Right cardiac atrium (tissue), 5 donors: ENCODE measurements around the gene RASA4B. TPM values are rescaled to one million over a fixed set of nuclear protein-coding genes. Genes with fewer than 3 reads are reported as not detected.
"Not testable (repeated sequence)": the region's sequence is repeated elsewhere in the genome, so short reads cannot be mapped to it uniquely, and the experiment has no call there.

ENCODE experiments used
- ATAC-seq, 2 donors: fragments of 200-7000 bp; cut with Tn5 transposase; one replicate each; pipeline versions ENCODE4 v1.8.0 to v1.9.1; 2020; ENCODE audit warnings: moderate library complexity in 2 of 2, mild to moderate bottlenecking in 1 of 2
- DNase-seq, 3 donors: peaks; one replicate each; pipeline ENCODE4 v3.0.0-alpha.2; 2020
- H3K27ac ChIP-seq: one replicate; pipeline ENCODE4 v1.5.1; 2013; ENCODE audit warnings: mild to moderate bottlenecking, low read length, control low read depth, moderate library complexity
- H3K27me3 ChIP-seq: one replicate; pipeline ENCODE4 v1.6.1; 2013; ENCODE audit not compliant: control insufficient read depth, insufficient read depth
- H3K4me1 ChIP-seq: one replicate; pipeline ENCODE4 v1.6.1; 2013; ENCODE audit warnings: low read length; ENCODE audit not compliant: control insufficient read depth, insufficient read depth
- H3K4me3 ChIP-seq: one replicate; pipeline ENCODE4 v1.5.1; 2013; ENCODE audit warnings: low read length, control low read depth
- H3K9me3 ChIP-seq: one replicate; pipeline ENCODE4 v1.6.1; 2013; ENCODE audit warnings: low read length; ENCODE audit not compliant: control insufficient read depth
- WGBS: extraction: QIAGEN DNeasy Blood & Tissue Kit; methylation state at CpG from one replicate; pipeline ENCODE4 v1.1.7; 2013; 5-methylcytosine and 5-hydroxymethylcytosine counted together
- intact Hi-C, 4 donors: fragments of 100-400 bp; cut with DNase I; formaldehyde crosslinking; loops; one replicate each; pipeline versions ENCODE4 v1.11.0 to v1.14.0; 2022 to 2023
- long read RNA-seq, 4 donors: library from polyadenylated mRNA; unstranded; transcript quantifications; one replicate each; pipeline ENCODE4 v2.0.0, GENCODE V29; 2020 to 2021
- polyA plus RNA-seq: library from polyadenylated mRNA; stranded (reverse); fragments of 200-250 nt; gene quantifications from one replicate; pipeline ENCODE4 v1.2.3, GENCODE V29; 2013
- total RNA-seq, 4 donors: library from RNA; stranded (reverse); fragmentation: NEBNext Ultra II Directional; extraction: Animal tissue kit (Norgen Biotek cat#: 25700); gene quantifications; one replicate each; pipeline ENCODE4 v1.2.1, GENCODE V29; 2021
- donor health status: healthy with polysubstance abuse.
- donor health status: DM: no; HTN: yes; CAD: no.
- donor health status: DM: no; HTN: no; CAD: no.
- donor health status: DM: no; HTN: yes; CAD: no; lungs with severe emphysema.
- donor health status: DM: yes; HTN: yes; CAD: no.

The RASA4B gene
- total RNA-seq (10 to 100 TPM in 2 of 4 donors, 1 to 10 TPM in 2; 3.8 to 12.8 (median 9.4) TPM), polyA plus RNA-seq (5.8 TPM)
- long read RNA-seq, donor 1, partial matches to known transcripts, result 2 of 5 reads
- long read RNA-seq, donor 1, other reads (novel, unspliced or antisense), result 2 of 5 reads
- long read RNA-seq, donor 2, partial matches to known transcripts, result 0 of 5 reads
- long read RNA-seq, donor 2, other reads (novel, unspliced or antisense), result 3 of 5 reads
- long read RNA-seq, donor 3, partial matches to known transcripts, result 1 of 6 reads
- long read RNA-seq, donor 3, other reads (novel, unspliced or antisense), result 5 of 6 reads
- long read RNA-seq, donor 4, partial matches to known transcripts, result 0 of 1 reads
- long read RNA-seq, donor 4, other reads (novel, unspliced or antisense), result 0 of 1 reads

DNA sequence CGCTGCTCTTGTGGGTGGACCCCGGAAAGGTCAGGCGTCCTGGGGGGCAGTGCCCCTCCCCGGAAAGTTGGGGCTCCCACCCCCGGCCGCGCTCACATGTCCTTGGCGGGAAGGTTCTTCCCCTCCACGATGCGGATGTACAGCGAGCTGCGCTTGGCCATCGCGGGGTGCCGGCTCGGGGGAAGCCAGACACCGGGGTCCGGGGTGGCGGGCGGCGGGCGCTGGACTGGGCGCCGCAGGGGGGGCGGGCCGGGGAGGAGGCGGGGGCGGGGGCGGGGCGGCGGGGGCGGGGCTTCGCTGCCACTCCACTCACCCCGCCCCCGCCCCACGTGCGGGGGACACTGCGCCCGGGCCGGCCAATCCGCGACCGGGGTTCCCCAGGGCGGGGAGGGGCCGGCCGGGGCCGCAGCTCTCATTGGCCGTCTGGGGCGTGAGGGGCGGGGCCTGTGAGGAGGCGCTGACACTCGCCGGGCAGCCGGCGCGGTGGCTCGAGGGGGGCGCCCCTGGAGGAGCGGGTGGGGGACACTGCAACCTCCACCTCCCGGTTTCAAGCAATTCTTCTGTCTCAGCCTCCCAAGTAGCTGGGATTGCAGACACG is at the start of gene RASA4B:
Gene RASA4B (minus strand): TSS at position 228 of the 598 bp plus-strand sequence. CDS start 67 bp downstream, at position 161.
- intact Hi-C loops, H3K27me3 ChIP-seq, H3K9me3 ChIP-seq, H3K4me1 ChIP-seq, H3K27ac ChIP-seq: not testable (repeated sequence)
- peak; percentile 96 to 97 for ATAC-seq
- 0% methylated on average over 23 of the region's 61 CpGs for WGBS
- peak in 2 of 3 donors; percentile 60 to 79 for DNase-seq
- H3K4me3 ChIP-seq, result peak within 1 kb of the TSS; percentile 44

- H3K27ac ChIP-seq, H3K9me3 ChIP-seq, H3K4me3 ChIP-seq, H3K27me3 ChIP-seq, H3K4me1 ChIP-seq, DNase-seq, intact Hi-C loops: not testable (repeated sequence)
- peak; percentile 42 to 54 for ATAC-seq
- no CpG with 5 or more reads among the region's 6 CpGs for WGBS
Observed at GRCh38 chr7:102550808-102551422, 33.3 kb upstream of the RASA4B start, which contains the start of gene SPDYE2. Gene SPDYE2 (plus strand): TSS chr7:102551226. CDS start chr7:102553256, 2,030 bp downstream.

DNA sequence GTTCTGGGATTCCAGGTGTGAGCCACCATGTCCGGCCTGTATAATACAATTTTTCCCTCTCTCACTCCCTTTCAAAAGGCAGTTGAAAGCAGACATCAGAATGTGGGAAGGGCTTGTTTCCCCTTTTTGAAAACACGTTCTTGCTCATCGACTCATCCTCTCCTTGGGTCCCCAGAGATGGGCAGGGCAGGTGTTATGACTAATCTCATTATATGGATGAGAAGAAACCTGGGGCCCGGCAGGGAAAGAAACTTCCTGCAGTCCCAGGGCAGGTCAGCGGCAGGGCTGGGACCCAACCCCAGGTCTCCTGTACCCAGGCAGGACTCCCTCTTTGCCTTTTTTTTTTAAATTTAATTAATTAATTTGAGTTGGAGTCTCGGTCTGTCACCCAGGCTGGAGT is 28.8 kb upstream of the RASA4B start:
- H3K9me3 ChIP-seq, DNase-seq, H3K27ac ChIP-seq, ATAC-seq, H3K27me3 ChIP-seq, H3K4me3 ChIP-seq, intact Hi-C loops, H3K4me1 ChIP-seq: not testable (repeated sequence)
- WGBS, result 90% methylated on average over 1 of the region's 6 CpGs

DNA sequence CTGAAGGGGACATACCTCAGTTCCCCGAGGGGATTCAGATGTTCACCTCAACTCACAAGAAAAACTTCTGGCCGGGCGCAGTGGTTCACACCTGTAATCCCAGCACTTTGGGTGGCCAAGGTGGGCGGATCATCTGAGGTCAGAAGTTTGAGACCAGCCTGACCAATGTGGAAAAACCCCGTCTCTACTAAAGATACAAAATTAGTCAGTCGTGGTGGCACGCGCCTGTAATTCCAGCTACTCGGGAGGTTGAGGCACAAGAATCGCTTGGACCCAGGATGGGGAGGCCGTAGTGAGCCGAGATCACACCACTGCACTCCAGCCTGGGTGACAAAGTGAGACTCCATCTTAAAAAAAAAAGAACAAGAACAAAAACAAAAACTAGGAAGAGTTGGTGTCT is 27.7 kb upstream of the RASA4B start:
- intact Hi-C loops, H3K4me3 ChIP-seq, H3K4me1 ChIP-seq, H3K27me3 ChIP-seq, H3K9me3 ChIP-seq, H3K27ac ChIP-seq, ATAC-seq: not testable (repeated sequence)
- 96% methylated on average over 7 of the region's 12 CpGs for WGBS
- peak in 1 of 3 donors; percentile 12 for DNase-seq

- H3K27ac ChIP-seq, H3K4me3 ChIP-seq, H3K27me3 ChIP-seq, DNase-seq, H3K4me1 ChIP-seq, H3K9me3 ChIP-seq, intact Hi-C loops: not testable (repeated sequence)
- no CpG with 5 or more reads among the region's 1 CpG for WGBS
- peak; percentile 6 to 29 for ATAC-seq
Observed at GRCh38 chr7:102544372-102544771, 26.8 kb upstream of the RASA4B start.

- DNase-seq, H3K4me1 ChIP-seq, H3K4me3 ChIP-seq, intact Hi-C loops, H3K27ac ChIP-seq, H3K9me3 ChIP-seq, H3K27me3 ChIP-seq: not testable (repeated sequence)
- peak in 1 of 2 donors; percentile 5 for ATAC-seq
- no CpG with 5 or more reads among the region's 8 CpGs for WGBS
Observed at GRCh38 chr7:102543596-102543995, 26.0 kb upstream of the RASA4B start, which contains the start of gene UPK3BL2. Gene UPK3BL2 (minus strand): TSS chr7:102543696. CDS start chr7:102543636, 60 bp downstream.

GRCh38 chr7:102542771-102543170 is 25.2 kb upstream of the RASA4B start:
- H3K4me3 ChIP-seq, intact Hi-C loops, H3K27ac ChIP-seq, H3K4me1 ChIP-seq, H3K27me3 ChIP-seq, ATAC-seq, H3K9me3 ChIP-seq: not testable (repeated sequence)
- DNase-seq, result peak in 2 of 3 donors; percentile 40 to 51
- 94% methylated on average over 7 of the region's 11 CpGs for WGBS

GRCh38 chr7:102542083-102542482 is 24.5 kb upstream of the RASA4B start:
- H3K9me3 ChIP-seq, H3K27me3 ChIP-seq, intact Hi-C loops, DNase-seq, H3K4me3 ChIP-seq, H3K4me1 ChIP-seq, H3K27ac ChIP-seq: not testable (repeated sequence)
- ATAC-seq, result peak in 1 of 2 donors; percentile 2
- WGBS, result 99% methylated on average over 4 of the region's 8 CpGs

DNA sequence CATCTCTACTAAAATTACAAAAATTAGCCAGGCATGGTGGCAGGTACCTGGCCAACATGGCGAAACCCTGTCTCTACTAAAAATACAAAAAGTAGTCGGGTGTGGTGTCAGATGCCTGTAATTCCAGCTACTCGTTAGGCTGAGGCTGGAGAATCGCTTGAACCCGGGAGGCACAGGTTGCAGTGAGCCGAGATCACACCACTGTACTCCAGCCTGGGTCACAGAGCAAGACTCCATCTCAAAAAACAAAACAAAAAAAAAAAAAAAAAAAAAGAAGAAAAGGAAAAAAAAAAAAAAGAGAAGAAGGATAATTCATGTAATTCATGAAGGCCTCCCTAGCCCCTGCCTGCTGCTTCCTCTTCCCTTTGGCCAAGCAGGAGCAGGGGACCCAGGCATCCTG is 23.0 kb upstream of the RASA4B start:
- WGBS, result 93% methylated on average over 4 of the region's 6 CpGs
- H3K27ac ChIP-seq, H3K4me1 ChIP-seq, H3K27me3 ChIP-seq, intact Hi-C loops, H3K4me3 ChIP-seq, H3K9me3 ChIP-seq, ATAC-seq: not testable (repeated sequence)
- DNase-seq, result peak in 2 of 3 donors; percentile 14 to 16

DNA sequence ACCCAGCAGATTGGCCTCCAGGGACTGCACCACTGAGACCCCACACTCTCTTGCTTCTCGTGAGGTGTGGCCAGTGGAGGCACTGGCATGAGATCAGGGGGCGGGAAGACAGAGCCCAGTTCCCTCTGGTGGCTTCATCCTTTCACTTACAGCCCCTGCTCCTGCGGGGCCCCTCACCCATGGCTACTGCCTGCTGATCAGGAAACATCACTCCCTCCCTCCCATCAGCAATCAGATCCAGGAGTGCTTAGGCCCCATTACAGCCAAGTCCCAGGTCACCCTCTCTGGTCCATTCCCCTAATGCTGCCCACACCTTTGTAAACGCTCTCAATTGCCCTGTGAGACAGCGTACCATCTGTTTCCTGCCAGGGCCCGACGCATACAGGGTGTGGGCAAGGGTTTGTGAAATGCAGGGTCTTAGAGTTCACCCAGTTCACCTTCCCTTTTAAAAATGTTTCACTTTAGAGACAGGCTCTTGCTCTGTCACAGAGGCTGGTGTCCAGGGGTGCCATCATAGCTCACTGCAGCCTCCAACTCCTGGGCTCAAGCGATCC is 17.6 kb upstream of the RASA4B start:
- ATAC-seq, H3K4me3 ChIP-seq, intact Hi-C loops, H3K27ac ChIP-seq, H3K27me3 ChIP-seq, H3K9me3 ChIP-seq, H3K4me1 ChIP-seq: not testable (repeated sequence)
- 52% methylated on average over 4 of the region's 8 CpGs for WGBS
- DNase-seq, result peak in 1 of 3 donors; percentile 4

- H3K9me3 ChIP-seq, DNase-seq, H3K27ac ChIP-seq, H3K4me3 ChIP-seq, intact Hi-C loops, H3K4me1 ChIP-seq, H3K27me3 ChIP-seq: not testable (repeated sequence)
- peak in 1 of 2 donors; percentile 18 for ATAC-seq
- WGBS, result 91% methylated on average over 2 of the region's 2 CpGs
Observed at GRCh38 chr7:102532127-102532526, 14.6 kb upstream of the RASA4B start.
